PC-3 (cell line): ENCODE measurements around the gene DPAGT1. TPM values are rescaled to one million over a fixed set of nuclear protein-coding genes. Genes with fewer than 3 reads are reported as not detected.

Source experiments
- ATAC-seq: fragments of 200-7000 bp; cut with Tn5 transposase; 2 replicates; pipeline ENCODE4 v1.9.1; 2020; ENCODE audit warnings: mild to moderate bottlenecking, moderate library complexity
- BruUV-seq: library from RNA; stranded (reverse); fragments of 400-500 nt; replicated peaks from 2 replicates; lab custom pipeline; 2021; lab: Mats Ljungman, UMichigan
- CTCF ChIA-PET: fragments of 300-600 bp; sonication (Branson Sonifier 250); formaldehyde crosslinking; loops from one replicate; lab custom pipeline; 2022; ENCODE audit warnings: antibody characterized with exemption; lab: Charles Lee
- POLR2A ChIA-PET: fragments of 300-600 bp; sonication (Branson Sonifier 250); formaldehyde crosslinking; loops from one replicate; lab custom pipeline; 2022; ENCODE audit warnings: antibody characterized with exemption; ENCODE audit not compliant: unreplicated experiment; lab: Charles Lee
- DNase-seq: peaks from one replicate; pipeline ENCODE4 v3.0.0-alpha.2; 2015
- H2AFZ ChIP-seq: fragments of 300-600 bp; sonication (generic); 2 replicates; pipeline ENCODE4 v1.6.0; 2016; ENCODE audit warnings: antibody characterized with exemption, low read length
- H3F3A ChIP-seq: fragments of 300-600 bp; sonication (generic); one replicate; pipeline ENCODE4 v1.6.0; 2017; ENCODE audit warnings: antibody characterized with exemption, low read length, control low read depth, mild to moderate bottlenecking; ENCODE audit not compliant: unreplicated experiment
- H3K27ac ChIP-seq: fragments of 300-600 bp; sonication (generic); 2 replicates; pipeline ENCODE4 v1.5.1; 2016; ENCODE audit warnings: mild to moderate bottlenecking, low read length
- H3K27me3 ChIP-seq: fragments of 300-600 bp; sonication (generic); 2 replicates; pipeline ENCODE4 v1.6.1; 2016; ENCODE audit warnings: low read length, mixed read lengths
- H3K36me3 ChIP-seq: fragments of 300-600 bp; sonication (generic); 2 replicates; pipeline ENCODE4 v1.6.1; 2016; ENCODE audit warnings: low read depth, mixed run types, low read length, mixed read lengths
- H3K4me1 ChIP-seq: fragments of 300-600 bp; sonication (generic); 2 replicates; pipeline ENCODE4 v1.5.1; 2016; ENCODE audit warnings: low read length; ENCODE audit not compliant: insufficient read depth
- H3K4me2 ChIP-seq: fragments of 300-600 bp; sonication (generic); 2 replicates; pipeline ENCODE4 v1.6.0; 2016; ENCODE audit warnings: low read length
- H3K4me3 ChIP-seq: fragments of 300-600 bp; sonication (generic); 2 replicates; pipeline ENCODE4 v1.5.1; 2016; ENCODE audit warnings: mild to moderate bottlenecking, low read length, mixed read lengths
- H3K79me2 ChIP-seq: fragments of 300-600 bp; sonication (generic); 2 replicates; pipeline ENCODE4 v1.6.1; 2017; ENCODE audit warnings: low read length, mixed read lengths
- H3K9ac ChIP-seq: fragments of 300-600 bp; sonication (generic); 2 replicates; pipeline ENCODE4 v1.6.0; 2016; ENCODE audit warnings: mild to moderate bottlenecking, low read length
- H3K9me2 ChIP-seq: fragments of 300-600 bp; sonication (generic); replicated peaks from 2 replicates; pipeline ENCODE4 v1.6.1; 2016; ENCODE audit warnings: mixed run types, low read length, mixed read lengths
- H3K9me3 ChIP-seq: fragments of 300-600 bp; sonication (generic); 2 replicates; pipeline ENCODE4 v1.6.1; 2016; ENCODE audit warnings: low read length, mixed read lengths
- H4K20me1 ChIP-seq: fragments of 300-600 bp; sonication (generic); 2 replicates; pipeline ENCODE4 v1.6.1; 2016; ENCODE audit warnings: low read length, mixed read lengths
- CTCF ChIP-seq: fragments of 300-600 bp; sonication (generic); conservative IDR thresholded peaks from 2 replicates; pipeline ENCODE4 v1.5.1; 2017; ENCODE audit warnings: antibody characterized with exemption, low read depth, mild to moderate bottlenecking, low read length
- EZH2 ChIP-seq: fragments of 300-600 bp; sonication (generic); IDR thresholded peaks from one replicate; pipeline ENCODE4 v1.6.1; 2017; ENCODE audit warnings: antibody characterized with exemption, mild to moderate bottlenecking, low read length; ENCODE audit not compliant: unreplicated experiment
- EZH2phosphoT487 ChIP-seq: fragments of 300-600 bp; sonication (generic); IDR thresholded peaks from 2 replicates; pipeline ENCODE4 v1.6.1; 2018; ENCODE audit warnings: mild to moderate bottlenecking, antibody characterized with exemption, low read length, borderline replicate concordance
- intact Hi-C: fragments of 100-400 bp; cut with micrococcal nuclease; formaldehyde crosslinking; loops from 2 replicates; pipeline ENCODE4 v1.9.0; 2023
- total RNA-seq: library from RNA; depleted of rRNA; stranded (reverse); fragments of >200 nt; gene quantifications from 2 replicates; pipeline ENCODE4 v1.2.3, GENCODE V29; 2014

Gene DPAGT1
- total RNA-seq, 1 experiment from 2014 or later, result 68.0 TPM

GRCh38 chr11:119087747-119088241 lies 13.9 kb downstream of the DPAGT1 start:
- peaks cover 33% of the 10 kb centered on the region for H3K79me2 ChIP-seq
- H2AFZ ChIP-seq, result no peak overlapping the region
- H3F3A ChIP-seq, result peaks cover 8% of the 10 kb centered on the region
- H3K27me3 ChIP-seq, result no peaks in the 10 kb centered on the region
- H3K4me3 ChIP-seq, result no peak overlapping the region
- H3K36me3 ChIP-seq, result peaks cover 7% of the 10 kb centered on the region; the same call in 1 of the 2 replicates
- peaks cover 30% of the 10 kb centered on the region for H3K4me1 ChIP-seq
- peak overlapping the region; percentile 16 for H3K27ac ChIP-seq
- CTCF ChIA-PET, result no interaction called here
- TF ChIP-seq CTCF, result no peak
- TF ChIP-seq EZH2, result no peak
- no peak for TF ChIP-seq EZH2phosphoT487
- ATAC-seq, result peak; percentile 6; the same call in 1 of the 2 replicates
- H4K20me1 ChIP-seq, result peaks cover 8% of the 10 kb centered on the region
- DNase-seq, result peak; percentile 52
- no peak overlapping the region for H3K9ac ChIP-seq
- H3K9me2 ChIP-seq, result no peaks in the 10 kb centered on the region
- no TSS peak for BruUV-seq
- POLR2A ChIA-PET, result no interaction called here
- no peaks in the 10 kb centered on the region for H3K9me3 ChIP-seq
- intact Hi-C loops, result no loop called here
- peak overlapping the region; percentile 58 for H3K4me2 ChIP-seq

GRCh38 chr11:119087123-119087522 lies 14.5 kb downstream of the DPAGT1 start:
- Histone ChIP-seq H2AFZ (no peak overlapping the region), H3K4me1 (peaks cover 23% of the 10 kb centered on the region), H3K36me3 (peaks cover 5% of the 10 kb centered on the region; the same call in 1 of the 2 replicates), H3F3A (peaks cover 8% of the 10 kb centered on the region), H3K9me2 (no peaks in the 10 kb centered on the region), H3K4me2 (peak overlapping the region; percentile 58), H3K9me3 (no peaks in the 10 kb centered on the region), H3K27me3 (no peaks in the 10 kb centered on the region), H4K20me1 (peaks cover 1% of the 10 kb centered on the region; the same call in 1 of the 2 replicates), H3K4me3 (no peak overlapping the region), H3K9ac (no peak overlapping the region), H3K79me2 (peaks cover 26% of the 10 kb centered on the region), H3K27ac (peak overlapping the region; percentile 16)
- DNase-seq, result no peak
- intact Hi-C loops, result no loop called here
- no TSS peak for BruUV-seq
- ChIA-PET POLR2A (no interaction called here), CTCF (no interaction called here)
- ATAC-seq, result no peak
- TF ChIP-seq CTCF, result no peak
- TF ChIP-seq EZH2phosphoT487, result no peak
- TF ChIP-seq EZH2, result no peak

GRCh38 chr11:119085437-119085847 lies 16.2 kb downstream of the DPAGT1 start:
- ChIA-PET CTCF (interaction anchor here (0.6 kb wide), 1 partner anchor 36 kb away, joined by 6 read pairs; the partner anchor contains the start of gene HINFP), POLR2A (interaction anchor here (0.6 to 1.9 kb wide), 6 partner anchors 10 to 222 kb away, joined by 3 to 34 read pairs (median 4); partner anchors contain the start of genes DPAGT1 and VPS11)
- peak overlapping the region; percentile 86 for H3K9ac ChIP-seq
- no peaks in the 10 kb centered on the region for H3F3A ChIP-seq
- H3K27ac ChIP-seq, result peak overlapping the region; percentile 80
- BruUV-seq, result TSS peak; percentile 81
- peak overlapping the region; percentile 68 for H2AFZ ChIP-seq
- peaks cover 25% of the 10 kb centered on the region for H3K79me2 ChIP-seq
- TF ChIP-seq EZH2phosphoT487 (no peak), EZH2 (no peak), CTCF (no peak)
- DNase-seq, result no peak
- no peaks in the 10 kb centered on the region for H3K9me2 ChIP-seq
- H3K4me2 ChIP-seq, result peak overlapping the region; percentile 91
- H3K9me3 ChIP-seq, result no peaks in the 10 kb centered on the region
- H3K4me1 ChIP-seq, result peaks cover 23% of the 10 kb centered on the region
- peak; percentile 10 for ATAC-seq
- peak overlapping the region; percentile 80 for H3K4me3 ChIP-seq
- H3K36me3 ChIP-seq, result peaks cover 19% of the 10 kb centered on the region
- no peaks in the 10 kb centered on the region for H3K27me3 ChIP-seq
- H4K20me1 ChIP-seq, result no peaks in the 10 kb centered on the region
- intact Hi-C loops, result loop anchor here (2.0 kb wide), 1 partner anchor 15 kb away; the partner anchor contains the start of gene DPAGT1
